Gastrocnemius medialis (tissue), 4 donors: ENCODE data around the gene PTDSS2. TPM values are rescaled to one million over a fixed set of nuclear protein-coding genes. Genes with fewer than 3 reads are reported as not detected.

Experiments
- ATAC-seq, 2 donors: fragments of 150-250 bp; one replicate each; pipeline ENCODE4 v1.9.1; 2016
- DNase-seq, 2 donors: peaks; one replicate each; pipeline ENCODE4 v3.0.0-alpha.2; 2019
- H3K27ac ChIP-seq, 4 donors: fragments of 200-600 bp; sonication (generic); 1 replicate in 1 of 4; 2 replicates in 3 of 4; pipeline ENCODE4 v1.5.1; 2016 to 2018; ENCODE audit warnings: mild to moderate bottlenecking in 2 of 4, moderate library complexity in 1 of 4
- H3K27me3 ChIP-seq, 3 donors: fragments of 200-600 bp; sonication (generic) in 2 of 3; 1 replicate in 1 of 3; 2 replicates in 2 of 3; pipeline versions ENCODE4 v1.5.1 to v1.6.0; 2016 to 2019; ENCODE audit warnings: mild to moderate bottlenecking in 1 of 3, moderate library complexity in 1 of 3
- H3K36me3 ChIP-seq, 2 donors: fragments of 200-600 bp; sonication (generic) in 1 of 2; one replicate each; pipeline ENCODE4 v1.5.1; 2017 to 2018
- H3K4me1 ChIP-seq, 2 donors: fragments of 200-600 bp; sonication (generic) in 1 of 2; one replicate each; pipeline ENCODE4 v1.5.1; 2016 to 2017; ENCODE audit warnings: mild to moderate bottlenecking in 2 of 2
- H3K4me3 ChIP-seq, 4 donors: fragments of 200-600 bp; sonication (generic) in 3 of 4; 1 replicate in 1 of 4; 2 replicates in 3 of 4; pipeline ENCODE4 v1.5.1; 2016 to 2019; ENCODE audit warnings: mild to moderate bottlenecking in 2 of 4
- H3K9me3 ChIP-seq, 3 donors: fragments of 200-600 bp; sonication (generic) in 2 of 3; 1 replicate in 1 of 3; 2 replicates in 2 of 3; pipeline ENCODE4 v1.5.1; 2016 to 2019
- POLR2A ChIP-seq, 2 donors: fragments of 450-650 bp; IDR thresholded peaks; one replicate each; pipeline ENCODE4 v1.6.1; 2017; ENCODE audit warnings: antibody characterized with exemption in 2 of 2, mild to moderate bottlenecking in 2 of 2, moderate library complexity in 2 of 2
- in situ Hi-C, 4 donors: fragments of 200-750 bp; cut with MboI; loops; one replicate each; pipeline versions ENCODE4 v1.15.0 to v1.8.0; 2017; ENCODE audit warnings: low sequenced_read_pairs in 4 of 4
- intact Hi-C: fragments of 100-400 bp; cut with DNase I; formaldehyde crosslinking; loops from one replicate; pipeline ENCODE4 v1.15.1; 2023; ENCODE audit warnings: low total_unique reads
- total RNA-seq, 4 donors: library from RNA; depleted of rRNA; stranded (reverse); fragments of >200 nt; gene quantifications; one replicate each; pipeline versions ENCODE4 v1.1.0 to v1.2.3, GENCODE V29; 2016
- TF ChIP-seq, protein P1 (sequence below), 5 experiments: fragments of 450-650 bp in 3 of 5; fragments of 200-600 bp in 2 of 5; sonication (generic) in 2 of 5; IDR thresholded peaks in 4 of 5; conservative IDR thresholded peaks in 1 of 5; 1 replicate in 4 of 5; 2 replicates in 1 of 5; pipeline ENCODE4 v1.5.1; 2016 to 2019; ENCODE audit warnings: antibody characterized with exemption in 5 of 5, mild to moderate bottlenecking in 3 of 5, moderate library complexity in 3 of 5

The PTDSS2 gene
- total RNA-seq, 4 donors from 2014 or later: 21.7 to 31.5 (median 23.7) TPM

DNA sequence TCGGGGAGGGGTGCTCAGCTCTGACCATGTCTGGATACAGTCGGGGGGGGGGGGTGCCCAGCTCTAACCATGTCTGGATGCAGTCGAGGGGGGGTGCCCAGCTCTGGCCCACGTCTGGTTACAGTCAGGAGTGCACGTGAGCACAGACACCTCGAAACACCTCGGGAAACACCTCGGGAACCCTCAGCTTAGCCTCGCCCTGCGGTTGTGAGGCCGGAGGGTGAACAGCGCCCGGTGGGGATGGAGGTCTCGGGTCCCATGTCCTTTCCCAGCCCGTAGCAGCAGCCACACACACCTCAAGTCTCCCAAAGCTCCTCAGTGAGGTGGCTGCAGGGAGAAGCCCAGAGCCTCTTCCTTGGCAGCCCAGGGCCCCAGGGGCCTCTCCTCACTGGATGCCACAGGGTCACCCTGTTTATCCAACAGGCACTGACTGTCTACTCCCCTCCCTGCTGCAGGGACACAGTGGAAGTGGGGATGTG, 37.4 kb upstream of the PTDSS2 start:
- no peak for TF ChIP-seq POLR2A (IDR thresholded peaks at IDR 0.05)
- TF ChIP-seq, protein P1, sequence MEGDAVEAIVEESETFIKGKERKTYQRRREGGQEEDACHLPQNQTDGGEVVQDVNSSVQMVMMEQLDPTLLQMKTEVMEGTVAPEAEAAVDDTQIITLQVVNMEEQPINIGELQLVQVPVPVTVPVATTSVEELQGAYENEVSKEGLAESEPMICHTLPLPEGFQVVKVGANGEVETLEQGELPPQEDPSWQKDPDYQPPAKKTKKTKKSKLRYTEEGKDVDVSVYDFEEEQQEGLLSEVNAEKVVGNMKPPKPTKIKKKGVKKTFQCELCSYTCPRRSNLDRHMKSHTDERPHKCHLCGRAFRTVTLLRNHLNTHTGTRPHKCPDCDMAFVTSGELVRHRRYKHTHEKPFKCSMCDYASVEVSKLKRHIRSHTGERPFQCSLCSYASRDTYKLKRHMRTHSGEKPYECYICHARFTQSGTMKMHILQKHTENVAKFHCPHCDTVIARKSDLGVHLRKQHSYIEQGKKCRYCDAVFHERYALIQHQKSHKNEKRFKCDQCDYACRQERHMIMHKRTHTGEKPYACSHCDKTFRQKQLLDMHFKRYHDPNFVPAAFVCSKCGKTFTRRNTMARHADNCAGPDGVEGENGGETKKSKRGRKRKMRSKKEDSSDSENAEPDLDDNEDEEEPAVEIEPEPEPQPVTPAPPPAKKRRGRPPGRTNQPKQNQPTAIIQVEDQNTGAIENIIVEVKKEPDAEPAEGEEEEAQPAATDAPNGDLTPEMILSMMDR (IDR thresholded peaks at IDR 0.05 in 4 of 5, conservative IDR thresholded peaks at IDR 0.05 in 1 of 5): no peak

DNA sequence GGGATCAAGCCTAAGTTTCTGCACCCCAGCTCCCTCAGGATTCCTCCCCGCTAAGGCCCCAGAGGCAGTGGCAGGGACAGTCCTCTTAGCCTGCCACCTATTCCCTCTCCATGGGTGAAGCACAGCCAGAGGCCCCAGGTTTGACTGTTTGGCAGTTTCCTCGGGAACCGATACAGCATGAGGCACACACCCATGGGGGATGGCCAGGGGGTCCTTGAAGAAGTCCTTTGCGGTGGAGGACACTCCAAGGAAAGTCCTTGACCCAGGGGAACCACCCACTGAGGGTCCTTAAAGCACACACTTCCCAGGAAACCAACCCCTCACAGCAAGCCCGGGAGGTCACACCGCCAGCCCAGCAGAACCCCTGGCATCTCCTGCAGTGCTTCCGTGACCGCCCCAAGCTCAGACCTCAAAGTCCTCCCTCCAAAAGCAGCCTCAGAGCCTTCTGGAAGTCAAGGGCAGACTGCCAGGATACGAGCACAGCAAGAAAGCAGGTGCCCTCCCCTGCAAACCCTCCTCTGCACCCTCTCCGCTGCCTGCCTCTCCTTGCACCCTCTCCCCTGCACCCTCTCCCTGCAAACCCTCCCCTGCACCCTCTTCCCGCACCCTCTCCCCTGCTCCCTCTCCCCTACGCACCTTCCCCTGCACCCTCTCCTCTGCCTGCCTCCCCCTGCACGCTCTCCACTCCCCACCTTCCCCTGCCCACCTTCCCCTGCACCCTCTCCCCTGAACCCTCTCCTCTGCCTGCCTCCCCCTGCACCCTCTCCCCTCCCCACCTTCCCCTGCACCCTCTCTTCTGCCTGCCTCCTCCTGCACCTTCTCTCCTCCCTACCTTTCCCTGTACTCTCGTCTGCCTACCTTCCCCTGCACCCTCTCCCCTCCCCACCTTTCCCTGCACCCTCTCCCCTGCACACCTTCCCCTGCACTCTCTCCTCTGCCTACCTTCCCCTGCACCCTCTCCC, 36.7 kb upstream of the PTDSS2 start:
- Histone ChIP-seq H3K27me3 (peaks cover 20 to 36% (median 24%) of the 10 kb centered on the region in 3 donors), H3K9me3 (no peaks in the 10 kb centered on the region), H3K4me3 (no peak overlapping the region), H3K27ac (no peak overlapping the region), H3K36me3 (no peaks in the 10 kb centered on the region), H3K4me1 (no peaks in the 10 kb centered on the region)
- no peak for TF ChIP-seq POLR2A (IDR thresholded peaks at IDR 0.05)
- TF ChIP-seq, protein P1 (IDR thresholded peaks at IDR 0.05 in 4 of 5, conservative IDR thresholded peaks at IDR 0.05 in 1 of 5): no peak
- intact Hi-C loops: no loop called here
- ATAC-seq (no peak), DNase-seq (no peak)
- in situ Hi-C loops: no loop called here

More for the DNA sequence above, 37.4 kb upstream of the PTDSS2 start:
- intact Hi-C loops: no loop called here
- in situ Hi-C loops: no loop called here
- Histone ChIP-seq H3K36me3 (no peaks in the 10 kb centered on the region), H3K4me1 (no peaks in the 10 kb centered on the region), H3K27me3 (peaks cover 18 to 32% (median 20%) of the 10 kb centered on the region in 3 donors), H3K4me3 (no peak overlapping the region), H3K27ac (no peak overlapping the region), H3K9me3 (no peaks in the 10 kb centered on the region)
- ATAC-seq (no peak), DNase-seq (no peak)

DNA sequence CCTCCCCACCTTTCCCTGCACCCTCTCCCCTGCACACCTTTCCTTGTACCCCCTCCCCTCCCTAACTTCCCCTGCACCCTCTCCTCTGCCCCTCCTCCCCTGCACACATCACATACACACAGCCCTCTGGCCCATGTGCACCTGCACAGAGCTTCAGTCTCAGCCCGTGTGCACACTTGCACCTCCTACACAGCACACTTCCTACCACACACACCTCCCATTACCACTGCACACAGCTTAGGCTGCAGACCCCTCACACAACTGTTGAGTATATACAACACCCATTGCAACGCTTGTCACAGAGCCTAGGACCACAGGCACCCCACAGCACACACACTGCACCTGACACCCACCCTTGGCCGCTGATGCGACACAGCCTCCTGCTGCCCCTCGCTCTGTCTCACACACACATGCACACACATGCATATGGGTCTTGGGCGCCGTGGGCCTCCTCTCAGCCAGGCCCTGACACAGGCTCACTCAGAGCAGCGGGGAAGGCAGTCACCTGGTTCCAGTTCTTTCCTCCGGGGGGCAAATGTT, 35.7 kb upstream of the PTDSS2 start:
- ATAC-seq (peak in 1 of 2 donors; percentile 9), DNase-seq (no peak)
- in situ Hi-C loops (no loop called here), intact Hi-C loops (no loop called here)
- Histone ChIP-seq H3K4me3 (peak overlapping the region in 3 of 4 donors; percentile 10 to 56 (median 38)), H3K27ac (peak overlapping the region in 2 of 4 donors; percentile 32 to 48), H3K36me3 (no peaks in the 10 kb centered on the region), H3K27me3 (peaks cover 23 to 40% (median 30%) of the 10 kb centered on the region in 3 donors), H3K4me1 (no peaks in the 10 kb centered on the region), H3K9me3 (no peaks in the 10 kb centered on the region)
- no peak for TF ChIP-seq POLR2A (IDR thresholded peaks at IDR 0.05)
- TF ChIP-seq, protein P1 (IDR thresholded peaks at IDR 0.05 in 4 of 5, conservative IDR thresholded peaks at IDR 0.05 in 1 of 5): no peak

DNA sequence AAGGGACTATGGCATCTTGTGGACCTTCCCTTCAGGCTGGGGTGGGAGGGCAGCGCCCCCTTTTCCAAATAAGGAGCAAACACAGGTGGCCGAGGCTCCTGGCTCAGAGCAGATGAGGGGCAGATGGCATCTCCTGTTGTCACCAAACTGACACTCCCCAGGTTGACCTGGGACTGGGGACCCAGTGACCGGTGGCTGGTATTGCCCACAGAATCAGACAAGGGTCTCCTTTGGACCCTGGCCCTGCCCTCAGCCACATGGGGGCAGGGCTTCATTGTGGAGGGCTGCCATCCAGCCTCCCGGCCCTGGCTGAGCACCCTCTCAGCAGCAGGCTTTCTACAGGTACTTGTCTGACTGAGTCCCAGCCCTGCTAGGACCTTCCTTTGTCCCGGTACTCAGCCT, 34.4 kb upstream of the PTDSS2 start:
- ATAC-seq (no peak), DNase-seq (no peak)
- H3K36me3 ChIP-seq: no peaks in the 10 kb centered on the region
- intact Hi-C loops (no loop called here), in situ Hi-C loops (no loop called here)
- no peaks in the 10 kb centered on the region for H3K9me3 ChIP-seq
- peak overlapping the region; percentile 34 to 74 (median 68) for H3K27ac ChIP-seq
- H3K4me3 ChIP-seq: peak overlapping the region; percentile 20 to 56 (median 50)
- TF ChIP-seq, protein P1 (IDR thresholded peaks at IDR 0.05 in 4 of 5, conservative IDR thresholded peaks at IDR 0.05 in 1 of 5): no peak
- TF ChIP-seq POLR2A (IDR thresholded peaks at IDR 0.05): no peak
- H3K4me1 ChIP-seq: no peaks in the 10 kb centered on the region
- peaks cover 28 to 52% (median 35%) of the 10 kb centered on the region in 3 donors for H3K27me3 ChIP-seq
